GM12878 (cell line): ENCODE measurements around the gene TNK2. TPM values are rescaled to one million over a fixed set of nuclear protein-coding genes. Genes with fewer than 3 reads are reported as not detected.

Experiments used
- ATAC-seq: fragments of 200-7000 bp; cut with Tn5 transposase; 3 replicates; pipeline ENCODE4 v1.9.1; 2020; ENCODE audit warnings: mild to moderate bottlenecking, moderate library complexity
- BruUV-seq: library from RNA; stranded (reverse); fragments of 400-500 nt; replicated peaks from 2 replicates; lab custom pipeline; 2021; lab: Mats Ljungman, UMichigan
- CTCF ChIA-PET: fragments of 300-600 bp; sonication (Branson Sonifier 250); formaldehyde crosslinking; extraction: SDS; loops from one replicate; lab custom pipeline; 2021; ENCODE audit warnings: inconsistent platforms; lab: Yijun Ruan, JAX
- POLR2A ChIA-PET: fragments of 350-600 bp; formaldehyde crosslinking; extraction: SDS; loops from one replicate; lab custom pipeline; 2021; ENCODE audit warnings: inconsistent platforms; lab: Charles Lee
- RAD21 ChIA-PET: fragments of 300-600 bp; sonication (Branson Sonifier 250); formaldehyde crosslinking; loops from one replicate; lab custom pipeline; 2023; ENCODE audit warnings: antibody characterized with exemption; ENCODE audit not compliant: unreplicated experiment; lab: Charles Lee
- SMC1A ChIA-PET: fragments of 300-600 bp; sonication (Branson Sonifier 250); formaldehyde crosslinking; loops from one replicate; lab custom pipeline; 2023; ENCODE audit not compliant: unreplicated experiment, uncharacterized antibody; lab: Charles Lee
- DNase-seq: peaks from one replicate; pipeline ENCODE4 v3.0.0-alpha.2; 2011; ENCODE audit warnings: low read depth, low spot score
- FAIRE-seq: peaks from 3 replicates; lab custom pipeline; 2011; peaks lifted over from hg19 to GRCh38; lab: Jason Lieb, UNC
- H2AFZ ChIP-seq: 2 replicates; pipeline ENCODE4 v1.6.0; 2011; ENCODE audit warnings: low read depth, low read length, control low read depth; ENCODE audit not compliant: control insufficient read depth
- H3K27ac ChIP-seq: 2 replicates; pipeline ENCODE4 v1.5.1; 2011; ENCODE audit warnings: control low read depth; ENCODE audit not compliant: control insufficient read depth, insufficient read depth
- H3K27me3 ChIP-seq, 2 experiments: replicated peaks in 1 of 2; 2 replicates each; pipeline versions ENCODE4 v1.6.0 to v1.6.1; 2011; ENCODE audit warnings: low read length in 1 of 2; ENCODE audit not compliant: control insufficient read depth in 2 of 2, insufficient read depth in 2 of 2
- H3K36me3 ChIP-seq, 2 experiments: 2 replicates each; pipeline ENCODE4 v1.5.1; 2011; ENCODE audit warnings: low read length in 1 of 2; ENCODE audit not compliant: control insufficient read depth in 2 of 2, insufficient read depth in 2 of 2
- H3K4me1 ChIP-seq: 2 replicates; pipeline ENCODE4 v1.6.1; 2011; ENCODE audit warnings: mild to moderate bottlenecking, low read length, moderate library complexity, mixed read lengths; ENCODE audit not compliant: control insufficient read depth, insufficient read depth
- H3K4me2 ChIP-seq: 2 replicates; pipeline ENCODE4 v1.6.0; 2011; ENCODE audit warnings: control low read depth; ENCODE audit not compliant: control insufficient read depth, insufficient read depth
- H3K4me3 ChIP-seq: fragments of 200-600 bp; sonication (generic); 2 replicates; pipeline ENCODE4 v1.5.1; 2016
- H3K79me2 ChIP-seq: 2 replicates; pipeline ENCODE4 v1.6.0; 2011; ENCODE audit warnings: low read length; ENCODE audit not compliant: control insufficient read depth, insufficient read depth
- H3K9ac ChIP-seq: 2 replicates; pipeline ENCODE4 v1.8.0; 2011; ENCODE audit warnings: low read length, control low read depth, mixed read lengths; ENCODE audit not compliant: control insufficient read depth, insufficient read depth
- H3K9me3 ChIP-seq: replicated peaks from 3 replicates; pipeline ENCODE4 v1.5.1; 2011; ENCODE audit warnings: mild to moderate bottlenecking, low read length; ENCODE audit not compliant: control insufficient read depth, insufficient read depth
- H4K20me1 ChIP-seq: 2 replicates; pipeline ENCODE4 v1.6.0; 2011; ENCODE audit not compliant: control insufficient read depth, insufficient read depth
- CHD4 ChIP-seq: fragments of 200-600 bp; sonication (generic); IDR thresholded peaks from 2 replicates; pipeline ENCODE4 v1.6.1; 2016; ENCODE audit warnings: mild to moderate bottlenecking
- E2F8 ChIP-seq: fragments of 450-650 bp; IDR thresholded peaks from 2 replicates; pipeline ENCODE4 v1.6.1; 2018; ENCODE audit warnings: mild to moderate bottlenecking, low read depth, moderate library complexity; ENCODE audit not compliant: partially characterized antibody
- E4F1 ChIP-seq: fragments of 450-650 bp; IDR thresholded peaks from 2 replicates; pipeline ENCODE4 v1.6.1; 2018; ENCODE audit warnings: borderline replicate concordance, mild to moderate bottlenecking; ENCODE audit not compliant: partially characterized antibody
- ETV6 ChIP-seq, 2 experiments: fragments of 450-650 bp in 1 of 2; IDR thresholded peaks in 1 of 2; conservative IDR thresholded peaks in 1 of 2; 2 replicates each; pipeline ENCODE4 v1.6.1; 2014; ENCODE audit warnings: antibody characterized with exemption in 1 of 2, borderline replicate concordance in 1 of 2, low read depth in 1 of 2, mild to moderate bottlenecking in 1 of 2, moderate library complexity in 1 of 2
- GATAD2B ChIP-seq: fragments of 450-650 bp; conservative IDR thresholded peaks from 2 replicates; pipeline ENCODE4 v1.6.1; 2017; ENCODE audit warnings: low read depth, mild to moderate bottlenecking, moderate library complexity
- NR2C1 ChIP-seq: fragments of 450-650 bp; IDR thresholded peaks from 2 replicates; pipeline ENCODE4 v1.6.1; 2017; ENCODE audit warnings: antibody characterized with exemption, mild to moderate bottlenecking, moderate library complexity
- NR2C2 ChIP-seq: IDR thresholded peaks from 2 replicates; pipeline ENCODE4 v1.6.1; 2011; ENCODE audit warnings: borderline replicate concordance, low read depth; ENCODE audit not compliant: control insufficient read depth, insufficient read length
- POLR2AphosphoS2 ChIP-seq: IDR thresholded peaks from 2 replicates; pipeline ENCODE4 v1.6.1; 2011; ENCODE audit warnings: low read depth, mild to moderate bottlenecking, low read length, improper control_type of control experiment, moderate library complexity
- POLR2AphosphoS5 ChIP-seq: IDR thresholded peaks from 2 replicates; pipeline ENCODE4 v1.6.1; 2011; ENCODE audit warnings: mild to moderate bottlenecking, low read length, inconsistent platforms
- RAD51 ChIP-seq: fragments of 450-650 bp; IDR thresholded peaks from 2 replicates; pipeline ENCODE4 v1.6.1; 2016; ENCODE audit warnings: moderate library complexity, mild to moderate bottlenecking, inconsistent platforms
- RCOR1 ChIP-seq: conservative IDR thresholded peaks from 2 replicates; pipeline ENCODE4 v1.6.1; 2012; ENCODE audit warnings: low read depth, low read length, improper control_type of control experiment
- RELA ChIP-seq: fragments of 450-650 bp; IDR thresholded peaks from 2 replicates; pipeline ENCODE4 v1.8.0; 2014; ENCODE audit warnings: borderline replicate concordance; ENCODE audit not compliant: partially characterized antibody
- SP1 ChIP-seq: IDR thresholded peaks from one replicate; pipeline ENCODE4 v1.6.1; 2011; ENCODE audit warnings: low read depth, low read length
- SREBF1 ChIP-seq: IDR thresholded peaks from 2 replicates; pipeline ENCODE4 v1.6.1; 2012; ENCODE audit warnings: mild to moderate bottlenecking, low read length
- ZSCAN29 ChIP-seq: fragments of 450-650 bp; IDR thresholded peaks from 2 replicates; pipeline ENCODE4 v1.6.1; 2017; ENCODE audit warnings: mild to moderate bottlenecking, moderate library complexity
- WGBS: methylation state at CpG from one replicate; pipeline ENCODE4 v1.1.6; 2016; ENCODE audit warnings: low lambda C conversion rate; ENCODE audit not compliant: insufficient replicate concordance, insufficient coverage; ENCODE audit errors: missing lambda C conversion rate; 5-methylcytosine and 5-hydroxymethylcytosine counted together
- in situ Hi-C: fragments of 300-500 bp; cut with MboI; formaldehyde crosslinking; loops from 9 replicates; pipeline ENCODE4 v1.14.3; 2018; ENCODE audit warnings: mixed read lengths
- intact Hi-C: fragments of 100-400 bp; cut with micrococcal nuclease; formaldehyde crosslinking; loops from one replicate; pipeline ENCODE4 v1.14.2; 2022; ENCODE audit not compliant: unreplicated experiment
- polyA plus RNA-seq, 11 experiments: library from polyadenylated mRNA; depleted of rRNA in 4 of 11; unstranded in 6 of 11; stranded (reverse) in 5 of 11; fragments of >200 nt; fragmentation: Nextera tagmentation in 4 of 11; fragmentation: Illumina TruSeq in 1 of 11; extraction: Ambion mirVana in 4 of 11; extraction: Trizol in 1 of 11; gene quantifications; 1 replicate in 1 of 11; 2 replicates in 10 of 11; pipeline versions ENCODE4 v1.2.1 to v1.2.3, GENCODE V29; 2011 to 2016; ENCODE audit warnings: inconsistent platforms in 2 of 11, missing spikeins in 2 of 11, low read depth in 1 of 11
- total RNA-seq, 4 experiments: library from RNA; depleted of rRNA in 3 of 4; stranded (reverse); fragments of >200 nt in 3 of 4; fragmentation: Illumina TruSeq in 1 of 4; extraction: Trizol in 1 of 4; gene quantifications; 2 replicates each; pipeline versions ENCODE4 v1.2.1 to v1.2.3, GENCODE V29; 2013 to 2021
- TF ChIP-seq, protein P1 (sequence below): IDR thresholded peaks from 2 replicates; pipeline ENCODE4 v1.6.1; 2012; ENCODE audit warnings: low read length, inconsistent platforms

TNK2 gene
- total and polyA plus RNA-seq, 10 of the 15 experiments (the other 5 are each of a cell fraction or from before 2014, with no cell fraction given), result 0.13 to 47.8 (median 10.8) TPM

- peak overlapping the region; percentile 91 for H3K4me2 ChIP-seq
- H3K4me3 ChIP-seq, result peak overlapping the region; percentile 88
- DNase-seq (no peak), FAIRE-seq (peak; percentile 59), ATAC-seq (peak; percentile 6)
- peak overlapping the region; percentile 62 for H2AFZ ChIP-seq
- BruUV-seq, result no TSS peak
- ChIA-PET SMC1A (interaction anchor here (0.5 to 6.0 kb wide), 5 partner anchors 9 to 273 kb away, joined by 3 to 43 read pairs (median 3); no protein-coding TSS in a partner anchor), POLR2A (interaction anchor here (1.4 to 3.1 kb wide), 2 partner anchors 10 to 48 kb away, joined by 4 to 30 read pairs; no protein-coding TSS in a partner anchor), CTCF (interaction anchor here (1.2 to 4.6 kb wide), 5 partner anchors 10 to 47 kb away, joined by 4 to 49 read pairs (median 6); no protein-coding TSS in a partner anchor), RAD21 (interaction anchor here (1.2 to 3.4 kb wide), 5 partner anchors 9 to 276 kb away, joined by 3 to 34 read pairs (median 4); no protein-coding TSS in a partner anchor)
- WGBS, result 8% methylated on average over 17 of the region's 17 CpGs
- peaks cover 74% of the 10 kb centered on the region for H3K79me2 ChIP-seq
- intact Hi-C loops (loop anchor here (10.0 kb wide), 1 partner anchor 289 kb away; no protein-coding TSS in a partner anchor), in situ Hi-C loops (no loop called here)
- H3K4me1 ChIP-seq, result peaks cover 41% of the 10 kb centered on the region
- no peaks in the 10 kb centered on the region for H3K27me3 ChIP-seq
- H3K36me3 ChIP-seq, result no peaks in the 10 kb centered on the region
- no peaks in the 10 kb centered on the region for H3K9me3 ChIP-seq
- H3K9ac ChIP-seq, result peak overlapping the region; percentile 79
- peak overlapping the region; percentile 96 for H3K27ac ChIP-seq
- no peaks in the 10 kb centered on the region for H4K20me1 ChIP-seq
- TF ChIP-seq CHD4, result no peak
- TF ChIP-seq, protein P1, sequence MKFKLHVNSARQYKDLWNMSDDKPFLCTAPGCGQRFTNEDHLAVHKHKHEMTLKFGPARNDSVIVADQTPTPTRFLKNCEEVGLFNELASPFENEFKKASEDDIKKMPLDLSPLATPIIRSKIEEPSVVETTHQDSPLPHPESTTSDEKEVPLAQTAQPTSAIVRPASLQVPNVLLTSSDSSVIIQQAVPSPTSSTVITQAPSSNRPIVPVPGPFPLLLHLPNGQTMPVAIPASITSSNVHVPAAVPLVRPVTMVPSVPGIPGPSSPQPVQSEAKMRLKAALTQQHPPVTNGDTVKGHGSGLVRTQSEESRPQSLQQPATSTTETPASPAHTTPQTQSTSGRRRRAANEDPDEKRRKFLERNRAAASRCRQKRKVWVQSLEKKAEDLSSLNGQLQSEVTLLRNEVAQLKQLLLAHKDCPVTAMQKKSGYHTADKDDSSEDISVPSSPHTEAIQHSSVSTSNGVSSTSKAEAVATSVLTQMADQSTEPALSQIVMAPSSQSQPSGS, result no peak
- no peak for TF ChIP-seq E4F1
- TF ChIP-seq NR2C2, result no peak
- no peak for TF ChIP-seq POLR2AphosphoS2
- TF ChIP-seq GATAD2B, result 0 out of 2 replicates have a peak, but pooled peaks have one; percentile 40
- no peak; the same call in 1 of the 2 replicates for TF ChIP-seq POLR2AphosphoS5
- TF ChIP-seq RELA, result no peak
- TF ChIP-seq SP1, result no peak
- TF ChIP-seq RCOR1, result 0 out of 2 replicates have a peak, but pooled peaks have one; percentile 80
- TF ChIP-seq ZSCAN29, result no peak
- TF ChIP-seq ETV6 (conservative IDR thresholded peaks at IDR 0.05 in 1 of 2, IDR thresholded peaks at IDR 0.05 in 1 of 2; ENCODE audit: borderline replicate concordance in 1 of 2, low read depth in 1 of 2), result no peak
- TF ChIP-seq RAD51, result peak; percentile 28; the same call in 1 of the 2 replicates
- TF ChIP-seq SREBF1, result no peak
- TF ChIP-seq E2F8, result no peak
- no peak for TF ChIP-seq NR2C1
Measured at GRCh38 chr3:195905970-195906864, 2.1 kb downstream of the TNK2 start.
